A549 (cell line): ENCODE results near the gene ADSS1.

ENCODE experiments used
- CTCF ChIP-seq: fragments of >200 bp; sonication (Bioruptor Twin); formaldehyde crosslinking; IDR thresholded peaks from 3 replicates; pipeline ENCODE4 v1.5.1; 2016
- HOXA7 ChIP-seq: fragments of 250-450 bp; sonication (Bioruptor Pico); IDR thresholded peaks from 2 replicates; pipeline ENCODE4 v1.5.0; 2020; ENCODE audit warnings: mild to moderate bottlenecking, moderate library complexity
- HOXB5 ChIP-seq: fragments of 250-450 bp; sonication (Bioruptor Pico); IDR thresholded peaks from 2 replicates; pipeline ENCODE4 v1.5.0; 2020; ENCODE audit warnings: mild to moderate bottlenecking, moderate library complexity
- KDM1A ChIP-seq: fragments of 200-600 bp; sonication (generic); IDR thresholded peaks from 2 replicates; pipeline ENCODE4 v1.6.1; 2016; ENCODE audit warnings: low read depth, mild to moderate bottlenecking
- PBX3 ChIP-seq: IDR thresholded peaks from 2 replicates; pipeline ENCODE4 v1.6.1; 2012
- REST ChIP-seq: fragments of 200-600 bp; sonication (generic); IDR thresholded peaks from 2 replicates; pipeline ENCODE4 v1.6.1; 2016; ENCODE audit warnings: antibody characterized with exemption, mild to moderate bottlenecking, moderate library complexity
- TFCP2L1 ChIP-seq: fragments of 250-450 bp; sonication (Bioruptor Pico); IDR thresholded peaks from 2 replicates; pipeline ENCODE4 v1.5.0; 2021; ENCODE audit warnings: mild to moderate bottlenecking

GRCh38 chr14:104771918-104772706 is 48.1 kb downstream of the ADSS1 start:
- no peak for TF ChIP-seq CTCF
- no peak for TF ChIP-seq KDM1A
- TF ChIP-seq TFCP2L1, result no peak
- TF ChIP-seq HOXA7 (CRISPR knock-in tag), result no peak
- TF ChIP-seq REST, result no peak
- no peak for TF ChIP-seq PBX3
- TF ChIP-seq HOXB5 (CRISPR knock-in tag), result no peak
